Tongue (tissue), 2 donors: ENCODE data around the gene RASGRP4. TPM values are rescaled to one million over a fixed set of nuclear protein-coding genes. Genes with fewer than 3 reads are reported as not detected.
"Not testable (repeated sequence)": the region's sequence is repeated elsewhere in the genome, so short reads cannot be mapped to it uniquely, and the experiment has no call there.

Experiments
- DNase-seq: peaks from one replicate; pipeline ENCODE4 v3.0.0-alpha.2; 2015
- total RNA-seq: library from RNA; depleted of rRNA; stranded (reverse); fragments of >200 nt; gene quantifications from one replicate; pipeline ENCODE4 v1.2.3, GENCODE V29; 2014

The RASGRP4 gene
- total RNA-seq, 1 donor from 2014 or later = 0.41 TPM

GRCh38 chr19:38417146-38417543 is 8.9 kb downstream of the RASGRP4 start:
- DNase-seq = no peak

GRCh38 chr19:38413416-38413815 is 12.6 kb downstream of the RASGRP4 start:
- no peak for DNase-seq

- DNase-seq = no peak
These were observed 13.1 kb downstream of the RASGRP4 start for GRCh38 chr19:38412961-38413360.

- DNase-seq = no peak
These were observed 13.5 kb downstream of the RASGRP4 start for GRCh38 chr19:38412491-38412890.

GRCh38 chr19:38411898-38412297 is 14.1 kb downstream of the RASGRP4 start:
- not testable (repeated sequence) for DNase-seq

GRCh38 chr19:38411041-38411712 is 14.8 kb downstream of the RASGRP4 start:
- no peak for DNase-seq

GRCh38 chr19:38410407-38410806 is 15.6 kb downstream of the RASGRP4 start:
- DNase-seq = not testable (repeated sequence)

- DNase-seq = peak; percentile 60
These were observed 16.3 kb downstream of the RASGRP4 start for GRCh38 chr19:38409631-38410133.

- DNase-seq = no peak
These were observed 20.7 kb downstream of the RASGRP4 start for GRCh38 chr19:38405276-38405675.

- DNase-seq = no peak
These were observed 21.2 kb downstream of the RASGRP4 start for GRCh38 chr19:38404858-38405257.

- peak; percentile 99 for DNase-seq
These were observed 22.9 kb downstream of the RASGRP4 start, which contains the start of gene FAM98C for GRCh38 chr19:38402967-38403674. Gene FAM98C (plus strand): TSS chr19:38403093. CDS start chr19:38403154, 61 bp downstream.

GRCh38 chr19:38402623-38402966 is 23.4 kb downstream of the RASGRP4 start:
- no peak for DNase-seq

GRCh38 chr19:38401148-38401547 is 24.9 kb downstream of the RASGRP4 start:
- DNase-seq = no peak

- DNase-seq = no peak
These were observed 25.7 kb downstream of the RASGRP4 start for GRCh38 chr19:38400361-38400760.

GRCh38 chr19:38399537-38399936 is 26.5 kb downstream of the RASGRP4 start:
- DNase-seq = no peak

- DNase-seq = no peak
These were observed 26.9 kb downstream of the RASGRP4 start for GRCh38 chr19:38399081-38399480.

- DNase-seq = no peak
These were observed 30.5 kb downstream of the RASGRP4 start for GRCh38 chr19:38395381-38396114.

GRCh38 chr19:38394488-38394887 is 31.5 kb downstream of the RASGRP4 start:
- peak; percentile 61 for DNase-seq

GRCh38 chr19:38392707-38393308 is 33.2 kb downstream of the RASGRP4 start:
- no peak for DNase-seq

- no peak for DNase-seq
These were observed 34.0 kb downstream of the RASGRP4 start for GRCh38 chr19:38391911-38392464.

GRCh38 chr19:38389957-38390924 is 35.8 kb downstream of the RASGRP4 start:
- DNase-seq = no peak
